A549 treated with RU486 at 1 μM for 4 hours (cell line): ENCODE measurements around the gene PROX1. TPM values are rescaled to one million over a fixed set of nuclear protein-coding genes. Genes with fewer than 3 reads are reported as not detected.

ENCODE experiments used
- total RNA-seq: library from RNA; stranded (reverse); fragments of 200-300 nt; extraction: Qiagen RNA extraction; gene quantifications from 5 replicates; pipeline ENCODE4 v1.2.3, GENCODE V29; 2022; ENCODE audit warnings: low read depth

The PROX1 gene
- total RNA-seq = 0.05 to 0.16 TPM (median 0.13 TPM) in 5 replicates

DNA sequence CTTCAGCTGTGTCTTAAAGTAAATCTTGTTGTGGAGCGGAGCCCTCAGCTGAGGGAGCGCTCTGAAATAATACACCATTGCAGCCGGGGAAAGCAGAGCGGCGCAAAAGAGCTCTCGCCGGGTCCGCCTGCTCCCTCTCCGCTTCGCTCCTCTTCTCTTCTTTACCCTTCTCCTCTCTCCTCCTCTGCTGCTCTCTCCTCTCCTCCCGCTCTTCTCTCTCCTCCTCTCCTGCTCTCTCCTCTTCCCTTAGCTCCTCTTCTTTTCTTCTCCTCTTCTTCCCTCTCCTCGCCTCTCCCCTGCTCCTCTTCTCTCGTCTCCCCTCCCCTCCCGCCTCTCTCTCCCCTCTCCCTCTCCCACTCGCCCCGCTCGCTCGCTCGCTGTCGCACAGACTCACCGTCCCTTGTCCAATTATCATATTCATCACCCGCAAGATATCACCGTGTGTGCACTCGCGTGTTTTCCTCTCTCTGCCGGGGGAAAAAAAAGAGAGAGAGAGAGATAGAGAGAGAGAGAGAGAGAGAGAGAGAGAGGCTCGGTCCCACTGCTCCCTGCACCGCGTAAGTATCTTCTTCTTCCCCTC, at the start of gene PROX1:
PROX1 (plus strand) TSS at position 47 of the 580 bp plus-strand sequence. CDS start 8,563 bp downstream, outside the sequence.

